GM18502 (cell line): Measurements from ENCODE around the gene FNDC7.
"Not testable (repeated sequence)": the region's sequence is repeated elsewhere in the genome, so short reads cannot be mapped to it uniquely, and the experiment has no call there.

Experiments
- ATAC-seq: cut with Tn5 transposase; IDR thresholded peaks from one replicate; pipeline ENCODE4 v1.9.1; 2021; ENCODE audit warnings: mild to moderate bottlenecking; ENCODE audit not compliant: unreplicated experiment, poor library complexity

Gene FNDC7

DNA sequence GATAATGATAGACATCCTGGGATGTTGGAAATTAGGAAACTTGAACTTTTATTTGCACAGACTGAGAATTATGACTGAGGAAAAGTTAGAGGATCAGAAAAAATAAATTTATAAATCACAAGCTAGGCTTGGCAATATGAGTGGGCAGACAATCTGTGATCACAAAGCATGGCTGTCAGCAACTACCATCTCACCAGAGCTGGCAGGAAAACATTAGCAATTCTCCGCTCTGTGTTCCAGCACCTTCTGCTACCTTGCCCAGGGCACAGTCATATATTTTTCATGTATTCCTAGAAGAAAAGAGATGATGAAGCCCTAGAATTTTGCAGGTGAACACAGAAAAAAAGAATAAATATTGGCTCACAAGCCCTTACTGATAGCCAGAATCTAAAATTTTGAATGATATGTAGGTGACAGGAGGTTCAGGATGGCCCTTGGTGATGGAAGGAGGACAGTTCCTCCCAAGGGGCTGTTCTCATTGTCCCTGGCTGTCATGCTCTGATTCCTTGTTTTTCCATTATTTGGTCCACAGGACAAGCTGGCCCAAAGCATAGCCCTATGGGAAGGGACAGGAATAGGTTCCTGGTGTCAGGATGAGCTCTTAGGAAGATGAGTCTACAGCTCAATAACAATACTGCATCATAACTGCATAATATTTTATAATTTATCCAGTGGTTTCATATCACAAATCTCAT, 21.6 kb downstream of the FNDC7 start:
- no peak for ATAC-seq

DNA sequence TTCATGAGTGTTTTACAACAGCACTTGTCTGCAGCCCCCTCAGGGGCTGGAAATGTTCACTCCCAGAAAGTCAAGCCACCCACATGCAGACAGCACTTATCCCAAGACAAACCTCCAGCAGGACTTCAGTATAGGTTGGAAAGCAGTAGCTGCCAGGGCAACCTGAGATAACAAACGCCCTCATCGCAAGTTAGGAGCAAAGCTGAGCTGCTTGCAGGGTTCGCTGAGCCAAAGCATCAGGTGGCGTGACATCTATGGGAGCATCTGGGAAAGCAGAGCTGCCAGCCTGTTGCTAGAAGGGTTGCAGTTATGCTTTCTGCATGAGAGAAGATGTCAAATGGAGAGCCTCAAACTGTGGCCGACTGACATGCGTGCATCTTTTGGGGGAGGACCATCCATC, 29.5 kb downstream of the FNDC7 start:
- ATAC-seq: no peak

DNA sequence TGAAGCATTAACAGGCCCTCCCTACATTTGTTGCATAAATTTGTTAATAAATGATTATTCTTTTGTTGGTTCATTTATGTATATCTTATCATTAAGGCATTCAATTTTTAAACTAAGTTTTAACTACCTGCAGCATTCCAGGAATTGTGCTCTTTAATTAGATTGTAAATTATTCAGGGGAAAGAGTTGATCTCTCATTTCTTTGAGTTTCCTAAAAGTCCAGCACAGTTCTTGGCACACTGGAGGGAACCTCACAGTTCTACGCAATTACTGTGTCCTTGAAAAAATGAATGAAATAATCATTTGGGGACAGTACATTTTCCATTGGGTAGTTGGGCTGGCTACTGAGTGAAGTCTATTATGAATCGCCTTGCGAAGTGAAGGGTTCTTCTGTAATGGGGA, 33.3 kb downstream of the FNDC7 start:
- no peak for ATAC-seq

DNA sequence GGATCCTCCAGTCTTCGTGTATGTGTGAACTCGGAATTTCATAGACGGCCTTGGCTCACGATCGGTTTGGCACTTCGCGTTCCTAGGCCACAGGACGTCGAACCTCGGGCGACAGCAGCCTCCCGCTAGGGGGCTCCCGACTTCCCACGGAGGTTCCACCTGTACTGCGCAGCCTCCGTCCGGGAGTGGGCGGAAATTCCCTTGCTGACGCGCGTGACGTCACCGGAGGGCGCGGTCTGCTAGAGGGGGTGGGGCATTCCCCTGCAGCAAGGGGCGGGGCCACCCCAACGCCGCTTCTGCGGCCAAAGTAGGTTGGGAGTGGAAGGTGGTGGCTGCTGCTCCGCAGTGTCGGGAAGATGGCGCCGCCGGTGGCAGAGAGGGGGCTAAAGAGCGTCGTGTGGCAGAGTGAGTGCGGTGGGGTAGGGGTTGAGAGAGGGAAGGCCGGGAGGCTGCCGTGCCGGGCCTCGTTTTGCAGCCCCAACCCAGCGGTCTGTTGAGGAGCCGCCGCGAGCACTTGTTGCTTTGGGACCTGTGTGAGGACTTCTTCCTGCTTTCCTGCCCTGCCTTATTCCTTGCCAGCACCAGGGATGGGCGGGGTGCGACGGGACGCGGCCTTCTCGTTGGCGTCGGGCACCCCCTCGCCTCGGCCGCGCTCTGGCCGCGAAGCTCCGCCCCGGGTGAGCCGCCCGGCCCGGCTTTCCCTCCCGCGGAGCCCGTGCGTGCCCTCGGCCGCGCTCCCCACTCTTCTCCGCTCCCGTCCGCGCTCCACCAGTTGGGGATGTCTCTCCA, 33.9 kb downstream of the FNDC7 start, which contains the start of gene STXBP3:
Gene STXBP3, plus strand, starts transcription at position 293 of the 789 bp plus-strand sequence. Its CDS starts 64 bp downstream, at position 357.
- ATAC-seq: peak; percentile 93

DNA sequence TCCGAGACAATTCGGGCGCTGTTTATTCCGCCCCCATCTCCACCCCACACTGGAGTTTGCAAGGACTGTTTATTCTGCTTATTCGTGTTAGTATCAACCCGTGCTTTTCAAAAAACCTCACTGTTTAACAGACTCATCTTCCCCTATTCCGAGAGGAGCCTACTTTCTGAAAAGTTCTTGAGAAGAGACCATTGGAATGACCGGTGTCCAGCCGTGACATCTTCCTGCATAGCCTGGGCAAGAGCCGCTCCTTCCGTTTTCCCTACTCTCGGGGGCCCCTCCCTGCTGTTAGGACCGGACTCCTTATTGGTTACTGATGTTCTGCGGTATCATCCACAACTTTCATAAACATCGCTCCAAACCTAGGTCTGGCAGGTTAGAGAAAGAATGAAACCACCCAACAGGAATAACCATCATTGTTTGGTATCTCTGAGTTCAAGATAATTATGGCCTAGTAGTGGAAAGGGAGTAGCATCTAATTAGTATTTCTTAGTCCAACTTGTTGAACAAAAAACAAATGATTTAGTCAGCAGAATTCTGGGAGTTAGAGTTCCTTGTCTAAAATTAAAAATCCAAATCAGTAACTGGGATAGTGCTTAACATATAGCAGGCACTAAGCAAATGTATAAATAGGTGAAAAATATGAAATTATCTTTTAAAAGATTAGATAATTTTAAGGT, 34.6 kb downstream of the FNDC7 start:
- ATAC-seq: peak; percentile 37

DNA sequence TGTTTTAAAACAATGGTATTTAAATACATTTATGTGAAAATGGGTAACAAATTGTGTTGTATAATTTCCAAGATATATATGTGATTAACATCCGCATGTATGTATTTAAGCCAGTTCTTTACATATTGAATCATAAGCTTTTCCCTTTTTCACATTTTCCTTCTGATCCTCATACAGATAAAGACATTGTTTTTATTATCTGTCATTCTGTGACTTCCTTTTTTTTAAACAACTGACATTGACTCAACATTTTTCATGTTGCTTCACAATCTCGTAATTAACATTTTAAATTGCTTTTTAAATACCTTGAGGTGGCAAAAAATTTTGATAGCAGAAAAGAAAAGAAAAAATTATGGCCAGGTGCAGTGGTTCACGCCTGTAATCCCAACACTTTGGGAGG, 35.2 kb downstream of the FNDC7 start:
- ATAC-seq: no peak

- no peak for ATAC-seq
These were observed 36.4 kb downstream of the FNDC7 start for GRCh38 chr1:108749081-108749480.

GRCh38 chr1:108750476-108751181, 37.9 kb downstream of the FNDC7 start:
- ATAC-seq: no peak

- ATAC-seq: no peak
These were observed 40.7 kb downstream of the FNDC7 start for GRCh38 chr1:108753363-108753762.

- no peak for ATAC-seq
These were observed 46.1 kb downstream of the FNDC7 start for GRCh38 chr1:108758796-108759195.

DNA sequence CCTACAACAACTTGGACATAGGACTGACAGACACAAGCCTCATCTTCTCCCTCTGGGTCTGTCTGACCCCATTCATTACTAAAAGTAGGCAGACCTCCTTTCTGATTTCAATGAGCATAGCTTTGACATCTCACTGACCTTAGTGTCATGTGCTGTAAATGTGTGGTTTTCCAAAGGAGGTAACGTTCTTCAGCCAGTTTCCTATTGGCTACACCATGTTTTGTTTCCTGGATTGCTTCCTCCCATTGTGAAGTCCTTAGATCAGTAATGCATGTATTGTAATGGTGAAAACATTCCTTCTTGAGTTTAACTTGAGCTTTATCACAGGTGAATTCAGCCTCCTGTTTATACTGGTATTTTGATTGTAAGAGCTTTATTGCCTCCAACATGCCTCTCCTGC, 54.4 kb downstream of the FNDC7 start:
- no peak for ATAC-seq

GRCh38 chr1:108767708-108768107, 55.0 kb downstream of the FNDC7 start:
- ATAC-seq: no peak

GRCh38 chr1:108777839-108778238, 65.1 kb downstream of the FNDC7 start:
- ATAC-seq: no peak

DNA sequence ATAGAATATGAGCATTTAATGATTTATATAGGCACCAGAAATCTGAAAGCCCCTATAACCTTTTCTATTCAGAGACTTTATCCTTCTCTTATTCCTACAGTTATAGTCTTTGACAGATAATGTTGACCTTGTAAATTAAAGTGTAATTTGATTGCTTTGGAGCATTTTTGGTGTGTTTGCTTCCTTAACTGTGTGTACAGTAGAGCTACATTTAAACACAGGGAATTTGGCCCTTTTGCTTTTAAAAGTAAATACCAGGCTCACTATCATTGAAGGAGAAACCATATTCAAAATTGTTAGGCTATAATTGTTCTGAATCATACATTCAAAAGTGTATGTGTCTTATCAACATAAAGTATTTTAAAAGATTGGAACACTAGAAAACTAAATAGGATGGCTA, 66.7 kb downstream of the FNDC7 start:
- no peak for ATAC-seq

DNA sequence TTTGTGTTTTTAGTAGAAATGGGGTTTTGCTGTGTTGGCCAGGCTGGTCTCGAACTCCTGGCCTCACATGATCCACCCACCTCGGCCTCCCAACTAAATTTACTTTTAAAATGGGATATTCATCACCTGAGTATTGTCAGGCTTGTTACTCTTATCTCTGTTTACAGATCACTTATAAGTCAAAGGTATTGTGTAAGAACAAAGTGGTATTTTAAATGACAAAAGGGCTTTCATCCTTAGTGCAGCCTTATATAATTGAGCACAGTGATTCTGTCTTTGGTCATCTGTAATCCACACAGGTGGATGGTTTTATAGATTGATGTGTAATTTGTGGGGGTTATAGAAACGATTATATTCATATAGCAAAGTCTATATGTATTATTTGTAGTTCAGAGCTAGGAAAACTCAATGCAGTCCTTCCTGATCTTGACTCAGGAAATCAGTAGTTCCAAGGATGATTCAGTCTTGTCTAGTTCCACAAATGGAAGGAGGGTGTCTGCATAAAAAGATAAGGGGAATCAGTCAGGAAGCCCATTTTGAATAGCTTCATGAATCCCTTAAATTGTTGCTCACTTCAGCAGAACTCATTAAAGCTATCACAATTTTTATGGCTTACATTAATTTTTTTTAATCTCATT, 68.3 kb downstream of the FNDC7 start:
- ATAC-seq: no peak

DNA sequence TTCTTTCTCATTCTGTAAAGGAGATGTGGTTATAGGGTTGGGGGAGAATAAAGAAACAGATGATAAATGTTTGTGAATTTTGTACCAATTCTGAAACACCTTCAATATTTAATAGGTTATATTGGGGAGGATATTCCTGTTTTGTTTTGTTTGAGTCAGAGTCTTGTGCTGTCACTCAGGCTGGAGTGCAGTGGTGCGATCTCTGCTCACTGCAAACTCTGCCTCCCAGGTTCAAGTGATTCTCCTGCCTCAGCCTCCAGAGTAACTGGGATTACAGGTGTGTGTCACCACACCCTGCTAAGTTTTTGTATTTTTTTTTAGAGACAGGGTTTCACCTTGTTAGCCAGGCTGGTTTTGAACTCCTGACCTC, 68.9 kb downstream of the FNDC7 start:
- ATAC-seq: not testable (repeated sequence)

GRCh38 chr1:108785264-108785663, 72.6 kb downstream of the FNDC7 start:
- ATAC-seq: no peak

DNA sequence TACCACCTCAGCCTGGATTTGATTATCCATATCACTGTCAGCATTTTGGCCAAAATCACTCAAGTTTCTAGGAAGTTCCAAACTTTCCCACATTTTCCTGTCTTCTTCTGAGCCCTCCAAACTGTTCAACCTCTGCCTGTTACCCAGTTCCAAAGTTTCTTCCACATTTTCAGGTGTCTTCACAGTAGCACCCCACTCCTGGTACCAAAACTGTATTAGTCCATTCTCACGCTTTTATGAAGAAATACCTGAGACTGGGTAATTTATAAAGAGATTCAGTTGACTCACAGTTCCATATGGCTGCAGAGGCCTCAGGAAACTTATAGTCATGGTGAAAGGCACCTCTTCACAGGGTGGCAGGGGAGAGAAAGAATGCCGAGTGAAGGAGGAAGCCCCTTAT, 73.2 kb downstream of the FNDC7 start:
- no peak for ATAC-seq

GRCh38 chr1:108791790-108792189, 79.1 kb downstream of the FNDC7 start:
- ATAC-seq: no peak
